Measurements from ENCODE around the gene MAPT.

- TF ChIP-seq CTCF (conservative IDR thresholded peaks at IDR 0.05) (no peak), ZFX (IDR thresholded peaks at IDR 0.05) (no peak)
These were observed 11.3 kb upstream of the MAPT start for GRCh38 chr17:45883063-45883462.
